Measurements from ENCODE around the gene GALNT18. TPM values are rescaled to one million over a fixed set of nuclear protein-coding genes. Genes with fewer than 3 reads are reported as not detected.

Gene GALNT18
- total and polyA plus RNA-seq, 8 donors = 16.4 to 42.6 (median 23.0) TPM

DNA sequence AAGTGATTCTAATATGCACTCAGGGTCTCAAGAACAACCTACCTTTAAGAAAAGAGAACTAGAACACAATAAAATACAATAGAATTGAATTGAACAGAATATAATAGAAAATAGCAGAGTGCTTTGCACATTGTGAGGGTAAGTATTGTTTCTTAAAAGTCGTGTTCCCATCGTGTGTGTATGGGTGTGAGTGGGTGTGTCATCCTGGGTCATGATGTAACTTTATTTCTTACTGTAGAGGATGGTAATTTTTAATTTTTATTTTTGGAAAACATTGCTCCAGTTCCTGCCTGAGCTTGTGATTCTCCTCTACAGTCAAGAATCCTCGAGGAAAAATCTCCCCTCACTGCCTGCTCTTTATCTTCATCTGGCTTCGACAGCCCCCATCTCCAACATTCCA is 193.1 kb downstream of the GALNT18 start:
- Histone ChIP-seq H3K27ac (no peak overlapping the region), H3K4me3 (no peak overlapping the region), H3K27me3 (peaks cover 0 to 10% of the 10 kb centered on the region in 2 donors), H3K36me3 (peaks cover 0 to 4% of the 10 kb centered on the region in 2 donors), H3K9me3 (no peaks in the 10 kb centered on the region), H3K4me1 (peaks cover 0 to 12% of the 10 kb centered on the region in 2 donors)
- TF ChIP-seq, protein P1, sequence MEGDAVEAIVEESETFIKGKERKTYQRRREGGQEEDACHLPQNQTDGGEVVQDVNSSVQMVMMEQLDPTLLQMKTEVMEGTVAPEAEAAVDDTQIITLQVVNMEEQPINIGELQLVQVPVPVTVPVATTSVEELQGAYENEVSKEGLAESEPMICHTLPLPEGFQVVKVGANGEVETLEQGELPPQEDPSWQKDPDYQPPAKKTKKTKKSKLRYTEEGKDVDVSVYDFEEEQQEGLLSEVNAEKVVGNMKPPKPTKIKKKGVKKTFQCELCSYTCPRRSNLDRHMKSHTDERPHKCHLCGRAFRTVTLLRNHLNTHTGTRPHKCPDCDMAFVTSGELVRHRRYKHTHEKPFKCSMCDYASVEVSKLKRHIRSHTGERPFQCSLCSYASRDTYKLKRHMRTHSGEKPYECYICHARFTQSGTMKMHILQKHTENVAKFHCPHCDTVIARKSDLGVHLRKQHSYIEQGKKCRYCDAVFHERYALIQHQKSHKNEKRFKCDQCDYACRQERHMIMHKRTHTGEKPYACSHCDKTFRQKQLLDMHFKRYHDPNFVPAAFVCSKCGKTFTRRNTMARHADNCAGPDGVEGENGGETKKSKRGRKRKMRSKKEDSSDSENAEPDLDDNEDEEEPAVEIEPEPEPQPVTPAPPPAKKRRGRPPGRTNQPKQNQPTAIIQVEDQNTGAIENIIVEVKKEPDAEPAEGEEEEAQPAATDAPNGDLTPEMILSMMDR (IDR thresholded peaks at IDR 0.05) = no peak
- intact Hi-C loops (cut with DNase I) = no loop called here
- ATAC-seq = no peak
- no peak for DNase-seq

DNA sequence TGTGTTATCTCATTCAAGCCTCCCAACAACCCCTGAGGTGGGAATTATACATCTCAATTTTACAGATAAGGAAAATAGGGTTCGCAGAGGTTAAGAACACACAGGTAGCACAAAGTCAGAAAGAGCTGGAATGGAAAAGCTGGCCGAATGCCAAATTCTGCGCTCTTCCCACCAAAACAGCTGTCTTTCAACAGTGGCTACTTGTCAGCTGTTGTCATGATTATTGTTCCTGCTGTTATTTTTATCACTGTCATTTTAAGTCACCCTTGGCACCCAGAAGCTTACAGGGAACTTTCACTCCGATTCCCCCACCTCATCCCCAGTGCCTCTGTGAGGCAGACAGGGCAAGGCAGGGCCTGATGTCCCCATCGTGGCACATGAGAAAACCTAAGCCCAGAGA is 194.3 kb downstream of the GALNT18 start:
- TF ChIP-seq, protein P1 (IDR thresholded peaks at IDR 0.05) = no peak

DNA sequence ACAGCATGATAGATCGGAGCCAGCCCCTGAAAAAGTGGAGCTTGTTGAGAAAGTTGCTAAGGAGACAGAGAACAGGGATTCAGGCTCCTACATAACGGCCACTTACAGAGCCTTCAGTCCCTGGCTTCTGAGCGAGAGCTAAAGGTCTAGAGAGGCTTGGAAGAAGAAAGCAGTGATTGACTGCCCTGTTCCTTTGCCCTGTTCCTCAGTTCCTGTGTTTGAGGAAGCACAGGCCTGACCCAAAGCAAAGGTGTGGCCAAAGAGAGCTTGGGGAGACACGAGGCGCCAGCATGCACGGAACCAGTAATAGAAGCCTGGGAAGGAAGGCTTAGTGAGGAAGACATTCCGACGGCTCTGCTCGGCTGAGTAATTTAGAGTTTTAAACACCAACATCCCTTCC is 194.7 kb downstream of the GALNT18 start:
- intact Hi-C loops (cut with DNase I) = no loop called here
- Histone ChIP-seq H3K9me3 (no peaks in the 10 kb centered on the region), H3K27me3 (peaks cover 0 to 11% of the 10 kb centered on the region in 2 donors), H3K4me3 (no peak overlapping the region), H3K36me3 (peaks cover 0 to 4% of the 10 kb centered on the region in 2 donors), H3K4me1 (peaks cover 0 to 15% of the 10 kb centered on the region in 2 donors), H3K27ac (peak overlapping the region in 1 of 2 donors; percentile 18)
- TF ChIP-seq, protein P1 (IDR thresholded peaks at IDR 0.05) = no peak
- peak in 2 of 4 donors; percentile 25 to 29 for DNase-seq
- ATAC-seq = no peak

More for the DNA sequence above, 194.3 kb downstream of the GALNT18 start:
- Histone ChIP-seq H3K4me3 (no peak overlapping the region), H3K27me3 (peaks cover 0 to 10% of the 10 kb centered on the region in 2 donors), H3K36me3 (peaks cover 0 to 4% of the 10 kb centered on the region in 2 donors), H3K27ac (peak overlapping the region in 1 of 2 donors; percentile 18), H3K4me1 (peaks cover 0 to 15% of the 10 kb centered on the region in 2 donors), H3K9me3 (no peaks in the 10 kb centered on the region)
- peak in 2 of 4 donors; percentile 42 to 47 for DNase-seq
- no peak for ATAC-seq
- intact Hi-C loops (cut with DNase I) = no loop called here

DNA sequence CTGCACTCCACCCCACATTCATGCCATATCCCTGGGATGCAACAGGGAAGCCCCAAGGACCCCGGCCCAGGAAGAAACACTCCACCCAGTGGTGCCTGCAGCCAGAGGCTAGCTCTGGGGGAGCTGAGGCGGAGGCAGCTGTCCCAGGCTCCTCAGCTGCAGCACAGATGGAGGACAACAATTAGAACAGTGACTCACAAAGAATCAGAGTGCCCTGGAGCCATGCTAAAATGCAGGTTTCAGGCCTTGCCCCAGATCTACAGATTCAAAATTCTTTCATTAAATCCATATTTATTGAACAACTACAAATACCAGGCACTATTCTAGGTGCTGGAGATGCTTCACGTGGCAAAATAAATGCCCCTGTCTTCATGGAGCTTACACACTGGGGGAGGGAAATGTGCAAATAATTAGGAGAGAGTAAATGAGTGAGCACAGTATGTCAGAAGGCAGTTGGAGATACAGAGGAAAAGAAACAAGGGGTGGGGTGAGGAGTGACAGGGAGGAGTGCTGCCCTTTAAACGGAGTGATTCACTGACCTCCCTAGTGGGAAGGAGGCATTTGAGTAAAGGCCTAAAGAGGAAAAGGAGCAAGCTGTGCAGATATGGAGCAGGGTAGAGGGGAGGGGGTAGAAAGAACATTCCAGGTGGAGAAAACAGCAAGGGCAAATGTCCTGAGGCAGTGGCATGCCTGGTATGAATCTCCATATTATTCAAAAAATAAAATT is 195.4 kb downstream of the GALNT18 start:
- DNase-seq = no peak
- TF ChIP-seq, protein P1 (IDR thresholded peaks at IDR 0.05) = no peak
- intact Hi-C loops (cut with DNase I) = no loop called here
- peaks cover 0 to 4% of the 10 kb centered on the region in 2 donors for H3K36me3 ChIP-seq
- H3K4me3 ChIP-seq = no peak overlapping the region
- H3K4me1 ChIP-seq = peaks cover 0 to 15% of the 10 kb centered on the region in 2 donors
- H3K9me3 ChIP-seq = no peaks in the 10 kb centered on the region
- no peak overlapping the region for H3K27ac ChIP-seq
- peaks cover 0 to 19% of the 10 kb centered on the region in 2 donors for H3K27me3 ChIP-seq
- ATAC-seq = no peak

DNA sequence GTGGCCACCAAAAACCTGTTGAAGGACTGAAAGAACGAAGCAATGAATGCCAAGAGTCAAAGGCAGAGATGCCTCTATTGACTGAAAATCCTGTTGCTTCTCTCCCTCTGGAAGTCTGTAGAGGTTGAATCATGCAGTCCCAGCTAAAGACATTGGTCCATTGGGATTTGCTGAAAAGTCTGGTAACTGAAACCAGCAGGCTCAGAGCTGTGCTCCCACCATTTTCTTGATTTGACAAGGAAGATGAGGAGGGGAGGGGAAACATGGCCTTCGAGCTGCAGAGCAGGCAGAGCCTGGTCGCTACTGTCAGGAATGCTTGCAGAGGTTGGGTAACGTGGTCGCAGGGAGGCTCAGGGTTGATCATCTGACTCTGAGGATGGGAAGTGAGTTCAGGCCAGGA is 196.0 kb downstream of the GALNT18 start:
- no peak overlapping the region for H3K4me3 ChIP-seq
- DNase-seq (no peak), ATAC-seq (no peak)
- H3K27ac ChIP-seq = no peak overlapping the region
- TF ChIP-seq, protein P1 (IDR thresholded peaks at IDR 0.05) = no peak
- peaks cover 0 to 19% of the 10 kb centered on the region in 2 donors for H3K27me3 ChIP-seq
- no peaks in the 10 kb centered on the region for H3K9me3 ChIP-seq
- peaks cover 0 to 4% of the 10 kb centered on the region in 2 donors for H3K36me3 ChIP-seq
- intact Hi-C loops (cut with DNase I) = no loop called here
- peaks cover 0 to 15% of the 10 kb centered on the region in 2 donors for H3K4me1 ChIP-seq
